Fibroblast of peridontal ligament (primary cell): ENCODE results near the gene LATS2.
A peak's percentile ranks its signal among the peaks of the same experiment; 100 is the strongest.

ENCODE experiments used
- DNase-seq: peaks from one replicate; pipeline ENCODE4 v3.0.0-alpha.2; 2010; ENCODE audit errors: extremely low read depth

LATS2 gene

DNA sequence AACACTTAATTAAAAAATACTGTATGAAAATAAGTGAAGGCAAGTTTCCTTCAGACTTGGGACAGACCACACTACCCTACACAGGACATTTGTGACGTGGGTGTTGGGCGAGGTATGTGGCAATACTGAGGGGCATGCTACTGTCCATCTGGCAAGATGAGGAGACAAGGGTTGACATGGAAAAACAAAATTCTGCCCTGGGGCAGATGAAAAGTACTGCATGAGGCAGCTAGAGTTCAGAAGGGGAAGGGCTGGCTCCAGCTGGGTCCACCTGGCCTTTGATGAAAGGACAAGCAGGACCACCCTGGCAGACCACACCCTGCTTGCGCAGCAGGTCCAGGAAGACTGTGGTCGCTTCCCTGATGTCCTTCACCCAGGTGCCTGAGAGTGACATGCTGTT lies 43.2 kb downstream of the LATS2 start:
- DNase-seq = no peak

DNA sequence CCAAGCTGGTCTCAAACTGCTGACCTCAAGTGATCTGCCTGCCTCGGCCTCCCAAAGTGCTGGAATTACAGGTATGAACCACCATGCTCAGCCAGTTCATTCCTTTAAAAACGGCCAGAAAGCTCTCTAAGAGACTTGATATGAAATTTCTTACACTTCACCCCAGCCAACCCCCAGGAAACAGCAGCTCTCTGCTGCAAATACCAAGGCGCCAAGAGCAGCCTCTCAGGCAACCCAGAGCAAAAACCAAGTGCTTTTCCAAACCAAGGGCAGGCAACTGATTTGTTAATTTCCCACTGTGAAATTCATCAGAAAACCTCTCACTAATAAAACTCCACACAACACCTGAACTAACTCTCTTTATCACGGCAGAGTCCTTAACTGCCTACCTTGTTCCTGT lies 44.9 kb downstream of the LATS2 start:
- DNase-seq = no peak

GRCh38 chr13:21015284-21015683 lies 46.1 kb downstream of the LATS2 start:
- peak; percentile 40 for DNase-seq

GRCh38 chr13:21014502-21015170 lies 46.8 kb downstream of the LATS2 start:
- peak; percentile 94 for DNase-seq

- DNase-seq = no peak
These were observed 47.3 kb downstream of the LATS2 start for GRCh38 chr13:21014139-21014501.

DNA sequence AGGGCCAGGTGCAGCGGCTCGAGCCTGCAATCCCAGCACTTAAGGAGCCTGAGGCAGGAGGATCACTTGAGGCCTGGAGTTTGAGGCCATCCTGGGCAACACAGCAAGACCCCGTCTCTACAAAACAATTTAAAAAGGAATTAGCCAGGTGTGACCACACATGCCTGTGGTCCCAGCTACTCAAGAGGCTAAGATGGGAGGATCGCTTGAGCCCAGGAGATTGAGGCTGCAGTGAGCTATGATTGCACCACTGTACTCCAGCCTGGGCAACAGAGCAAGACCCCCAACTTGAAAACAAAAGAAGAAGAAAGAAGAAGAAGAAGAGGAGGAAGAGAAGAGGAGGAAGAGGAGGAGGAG lies 47.7 kb downstream of the LATS2 start:
- no peak for DNase-seq

DNA sequence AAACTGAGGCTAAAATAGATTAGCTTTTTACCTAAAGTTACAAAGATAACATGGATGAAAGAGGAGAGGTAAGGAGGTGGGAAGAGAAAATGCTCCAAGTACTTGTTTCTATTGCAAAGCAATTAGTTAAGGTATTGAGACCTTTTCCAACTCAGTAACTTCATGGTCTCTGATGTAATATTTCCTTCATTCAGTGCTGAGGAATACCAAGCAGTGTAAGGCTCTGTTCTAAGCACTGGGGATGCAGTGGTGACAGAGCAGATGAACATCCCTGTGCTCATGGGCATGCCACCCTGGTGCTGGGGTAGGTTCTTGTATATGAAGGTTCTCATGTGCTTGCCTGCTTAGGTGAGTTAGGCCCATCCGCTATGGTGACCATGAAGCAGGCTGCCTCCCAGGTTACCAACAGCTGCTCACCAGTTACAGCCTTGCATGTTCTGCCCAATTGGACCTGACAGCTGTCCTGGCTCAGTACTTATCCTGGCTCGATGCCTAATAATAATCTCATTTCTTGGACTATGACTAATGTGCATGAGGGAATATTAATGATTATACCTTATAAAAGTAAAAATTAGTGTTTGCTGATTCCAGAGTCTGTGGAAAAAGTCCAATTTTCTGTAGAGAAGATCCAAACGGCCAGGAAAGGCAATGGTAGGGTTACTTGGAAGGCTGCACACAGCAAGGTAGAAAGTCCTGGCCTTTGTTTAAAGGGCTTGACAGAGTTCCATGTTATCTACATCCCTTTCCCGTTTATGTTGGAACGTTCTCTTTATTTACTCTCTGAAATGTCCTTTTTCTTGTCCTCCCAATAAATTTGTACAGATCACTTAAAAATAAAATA lies 48.3 kb downstream of the LATS2 start:
- DNase-seq = peak; percentile 44

DNA sequence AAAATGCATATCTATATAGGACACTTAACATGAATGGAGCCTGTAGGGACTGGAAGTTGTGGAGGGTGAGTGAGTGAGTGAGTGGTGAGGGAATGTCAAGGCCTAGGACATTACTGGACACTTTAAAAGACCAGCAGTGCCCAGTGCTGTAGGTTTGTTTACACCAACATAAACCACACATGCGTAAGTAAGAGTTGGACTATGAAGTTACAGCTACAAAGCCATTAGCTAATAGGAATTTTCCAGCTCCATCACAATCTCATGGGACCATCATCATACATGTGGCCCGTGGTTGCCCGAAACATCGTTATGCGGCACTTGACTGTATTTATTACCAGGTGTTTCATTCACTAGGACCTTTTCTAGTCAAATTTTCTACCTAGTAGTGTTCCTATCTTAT lies 49.2 kb downstream of the LATS2 start:
- DNase-seq = peak; percentile 48

- DNase-seq = no peak
These were observed 50.0 kb downstream of the LATS2 start for GRCh38 chr13:21011378-21011777.

- DNase-seq = no peak
These were observed 50.8 kb downstream of the LATS2 start for GRCh38 chr13:21010621-21011020.

- DNase-seq = no peak
These were observed 52.4 kb downstream of the LATS2 start for GRCh38 chr13:21009036-21009435.

- DNase-seq = no peak
These were observed 53.4 kb downstream of the LATS2 start for GRCh38 chr13:21008026-21008425.

- DNase-seq = no peak
These were observed 55.0 kb downstream of the LATS2 start for GRCh38 chr13:21006141-21007005.

DNA sequence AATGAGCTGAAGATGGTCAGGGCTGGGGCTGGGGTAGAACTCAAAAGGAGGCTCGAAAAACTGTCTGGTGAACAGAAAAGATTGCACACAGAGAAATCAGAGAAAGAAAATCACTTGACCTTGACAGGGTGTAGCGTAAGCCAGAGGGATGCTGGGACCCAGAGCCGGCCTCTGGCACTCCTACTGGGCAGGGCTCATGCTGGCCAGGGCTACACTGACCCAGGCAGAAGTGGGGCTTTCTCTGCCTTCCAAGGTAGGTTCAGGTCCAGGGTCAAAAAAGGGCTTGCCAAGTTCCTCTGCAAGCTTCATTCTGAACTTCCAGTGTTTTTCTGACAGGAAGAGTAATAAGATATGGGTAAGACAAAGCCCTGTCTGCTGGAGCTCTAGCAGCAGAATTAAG lies 56.2 kb downstream of the LATS2 start:
- no peak for DNase-seq

DNA sequence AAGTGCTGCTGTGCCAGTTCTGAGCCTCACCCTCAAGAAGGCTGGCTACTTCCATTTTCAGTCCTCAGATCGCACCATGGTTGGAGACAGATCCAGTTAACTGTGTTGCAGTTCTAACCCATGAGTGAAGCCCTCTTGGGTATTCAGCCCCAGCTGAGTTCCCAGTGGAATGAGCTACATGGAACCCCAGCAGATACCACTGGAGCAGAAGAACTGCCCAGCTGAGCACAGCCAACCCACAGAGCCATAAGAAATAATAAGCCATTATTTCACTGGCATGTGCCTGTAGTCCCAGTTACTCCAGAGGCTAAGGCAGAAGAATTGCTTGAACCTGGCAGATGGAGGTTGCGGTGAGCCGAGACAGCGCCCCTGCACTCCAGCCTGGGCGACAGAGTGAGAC lies 59.9 kb downstream of the LATS2 start:
- DNase-seq = no peak

- DNase-seq = no peak
These were observed 60.7 kb downstream of the LATS2 start for GRCh38 chr13:21000647-21001046.

GRCh38 chr13:20998649-20999415 lies 62.6 kb downstream of the LATS2 start:
- DNase-seq = no peak

- DNase-seq = peak; percentile 97
These were observed 63.9 kb downstream of the LATS2 start for GRCh38 chr13:20997301-20998161.

GRCh38 chr13:20995245-20995838 lies 66.0 kb downstream of the LATS2 start:
- no peak for DNase-seq

GRCh38 chr13:20994441-20994821 lies 67.0 kb downstream of the LATS2 start:
- DNase-seq = no peak
